ENCODE data around the gene LARP1.

Gene LARP1

GRCh38 chr5:154762261-154762660 is 7.1 kb downstream of the LARP1 start:
- DNase-seq (ENCODE audit: low read depth), result no peak

- no peak for DNase-seq (ENCODE audit: low read depth)
Measured at GRCh38 chr5:154762700-154763099, 7.5 kb downstream of the LARP1 start.

GRCh38 chr5:154764967-154765366 is 9.8 kb downstream of the LARP1 start:
- no peak for DNase-seq (ENCODE audit: low read depth)

- no peak for DNase-seq (ENCODE audit: low read depth)
Measured at GRCh38 chr5:154765396-154765925, 10.3 kb downstream of the LARP1 start.

- no peak for DNase-seq (ENCODE audit: low read depth)
Measured at GRCh38 chr5:154766558-154767281, 11.5 kb downstream of the LARP1 start.

- DNase-seq (ENCODE audit: low read depth), result no peak
Measured at GRCh38 chr5:154767576-154767975, 12.4 kb downstream of the LARP1 start.

GRCh38 chr5:154768207-154768606 is 13.0 kb downstream of the LARP1 start:
- no peak for DNase-seq (ENCODE audit: low read depth)

GRCh38 chr5:154770111-154770510 is 14.9 kb downstream of the LARP1 start:
- no peak for DNase-seq (ENCODE audit: low read depth)

- no peak for DNase-seq (ENCODE audit: low read depth)
Measured at GRCh38 chr5:154771383-154771901, 16.3 kb downstream of the LARP1 start.

GRCh38 chr5:154773326-154773725 is 18.1 kb downstream of the LARP1 start:
- no peak for DNase-seq (ENCODE audit: low read depth)

- no peak for DNase-seq (ENCODE audit: low read depth)
Measured at GRCh38 chr5:154776167-154776566, 21.0 kb downstream of the LARP1 start.

- DNase-seq (ENCODE audit: low read depth), result no peak
Measured at GRCh38 chr5:154778534-154778933, 23.4 kb downstream of the LARP1 start.

- DNase-seq (ENCODE audit: low read depth), result no peak
Measured at GRCh38 chr5:154779105-154779504, 23.9 kb downstream of the LARP1 start.

- no peak for DNase-seq (ENCODE audit: low read depth)
Measured at GRCh38 chr5:154780128-154780527, 25.0 kb downstream of the LARP1 start.

GRCh38 chr5:154782326-154782725 is 27.1 kb downstream of the LARP1 start:
- no peak for DNase-seq (ENCODE audit: low read depth)

- DNase-seq (ENCODE audit: low read depth), result no peak
Measured at GRCh38 chr5:154782812-154783592, 27.8 kb downstream of the LARP1 start.

GRCh38 chr5:154783774-154784460 is 28.7 kb downstream of the LARP1 start:
- DNase-seq (ENCODE audit: low read depth), result no peak

- no peak for DNase-seq (ENCODE audit: low read depth)
Measured at GRCh38 chr5:154784856-154785255, 29.7 kb downstream of the LARP1 start.

GRCh38 chr5:154786414-154786813 is 31.2 kb downstream of the LARP1 start:
- no peak for DNase-seq (ENCODE audit: low read depth)

GRCh38 chr5:154788212-154788611 is 33.0 kb downstream of the LARP1 start:
- no peak for DNase-seq (ENCODE audit: low read depth)

- DNase-seq (ENCODE audit: low read depth), result no peak
Measured at GRCh38 chr5:154791535-154791934, 36.4 kb downstream of the LARP1 start.
